ENCODE measurements around the gene DGLUCY.

DNA sequence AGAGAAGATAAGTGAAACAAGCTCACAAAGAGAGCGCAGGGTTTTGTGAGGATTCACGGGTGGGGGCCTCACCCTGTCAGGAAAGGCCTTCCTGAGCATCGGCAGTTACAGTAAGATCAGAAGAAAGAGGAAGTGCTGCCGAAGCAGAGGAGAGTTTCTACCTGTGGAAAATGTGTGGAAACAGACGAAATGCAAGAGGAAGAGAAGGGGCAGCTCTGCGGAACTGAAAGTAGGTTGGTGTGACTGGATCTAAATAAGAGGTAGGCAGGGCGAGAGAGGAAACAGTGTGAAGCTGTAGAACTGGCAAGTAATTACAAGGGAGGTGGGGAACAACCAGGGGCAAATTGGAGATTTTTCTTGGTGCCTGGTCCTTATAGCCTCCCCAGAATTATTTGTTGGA lies 128.0 kb downstream of the DGLUCY start:
- TF ChIP-seq SNAI2 (CRISPR knock-in tag; IDR thresholded peaks at IDR 0.05): no peak
- TF ChIP-seq, protein P1, sequence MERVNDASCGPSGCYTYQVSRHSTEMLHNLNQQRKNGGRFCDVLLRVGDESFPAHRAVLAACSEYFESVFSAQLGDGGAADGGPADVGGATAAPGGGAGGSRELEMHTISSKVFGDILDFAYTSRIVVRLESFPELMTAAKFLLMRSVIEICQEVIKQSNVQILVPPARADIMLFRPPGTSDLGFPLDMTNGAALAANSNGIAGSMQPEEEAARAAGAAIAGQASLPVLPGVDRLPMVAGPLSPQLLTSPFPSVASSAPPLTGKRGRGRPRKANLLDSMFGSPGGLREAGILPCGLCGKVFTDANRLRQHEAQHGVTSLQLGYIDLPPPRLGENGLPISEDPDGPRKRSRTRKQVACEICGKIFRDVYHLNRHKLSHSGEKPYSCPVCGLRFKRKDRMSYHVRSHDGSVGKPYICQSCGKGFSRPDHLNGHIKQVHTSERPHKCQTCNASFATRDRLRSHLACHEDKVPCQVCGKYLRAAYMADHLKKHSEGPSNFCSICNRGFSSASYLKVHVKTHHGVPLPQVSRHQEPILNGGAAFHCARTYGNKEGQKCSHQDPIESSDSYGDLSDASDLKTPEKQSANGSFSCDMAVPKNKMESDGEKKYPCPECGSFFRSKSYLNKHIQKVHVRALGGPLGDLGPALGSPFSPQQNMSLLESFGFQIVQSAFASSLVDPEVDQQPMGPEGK (CRISPR knock-in tag; IDR thresholded peaks at IDR 0.05; ENCODE audit: borderline replicate concordance): no peak
- TF ChIP-seq CREB5 (CRISPR knock-in tag; IDR thresholded peaks at IDR 0.05; ENCODE audit: low read depth): no peak
- TF ChIP-seq ZNF70 (CRISPR knock-in tag; IDR thresholded peaks at IDR 0.05): no peak
- no peak for TF ChIP-seq GLIS3 (CRISPR knock-in tag; IDR thresholded peaks at IDR 0.05)
- no peak for TF ChIP-seq ARNTL (CRISPR knock-in tag; IDR thresholded peaks at IDR 0.05; ENCODE audit: borderline replicate concordance, low read depth)
- no peak for TF ChIP-seq ZNF8 (CRISPR knock-in tag; IDR thresholded peaks at IDR 0.05)
- TF ChIP-seq ZFP30 (CRISPR knock-in tag; IDR thresholded peaks at IDR 0.05): no peak
- no peak for TF ChIP-seq PPARA (CRISPR knock-in tag; IDR thresholded peaks at IDR 0.05; ENCODE audit: borderline replicate concordance)

Measured in SK-N-SH treated with all-trans-retinoic acid at 6 μM for 48 hours (cell line).